ENCODE measurements around the gene PTPRJ.
A peak's percentile ranks its signal among the peaks of the same experiment; 100 is the strongest.

The PTPRJ gene

DNA sequence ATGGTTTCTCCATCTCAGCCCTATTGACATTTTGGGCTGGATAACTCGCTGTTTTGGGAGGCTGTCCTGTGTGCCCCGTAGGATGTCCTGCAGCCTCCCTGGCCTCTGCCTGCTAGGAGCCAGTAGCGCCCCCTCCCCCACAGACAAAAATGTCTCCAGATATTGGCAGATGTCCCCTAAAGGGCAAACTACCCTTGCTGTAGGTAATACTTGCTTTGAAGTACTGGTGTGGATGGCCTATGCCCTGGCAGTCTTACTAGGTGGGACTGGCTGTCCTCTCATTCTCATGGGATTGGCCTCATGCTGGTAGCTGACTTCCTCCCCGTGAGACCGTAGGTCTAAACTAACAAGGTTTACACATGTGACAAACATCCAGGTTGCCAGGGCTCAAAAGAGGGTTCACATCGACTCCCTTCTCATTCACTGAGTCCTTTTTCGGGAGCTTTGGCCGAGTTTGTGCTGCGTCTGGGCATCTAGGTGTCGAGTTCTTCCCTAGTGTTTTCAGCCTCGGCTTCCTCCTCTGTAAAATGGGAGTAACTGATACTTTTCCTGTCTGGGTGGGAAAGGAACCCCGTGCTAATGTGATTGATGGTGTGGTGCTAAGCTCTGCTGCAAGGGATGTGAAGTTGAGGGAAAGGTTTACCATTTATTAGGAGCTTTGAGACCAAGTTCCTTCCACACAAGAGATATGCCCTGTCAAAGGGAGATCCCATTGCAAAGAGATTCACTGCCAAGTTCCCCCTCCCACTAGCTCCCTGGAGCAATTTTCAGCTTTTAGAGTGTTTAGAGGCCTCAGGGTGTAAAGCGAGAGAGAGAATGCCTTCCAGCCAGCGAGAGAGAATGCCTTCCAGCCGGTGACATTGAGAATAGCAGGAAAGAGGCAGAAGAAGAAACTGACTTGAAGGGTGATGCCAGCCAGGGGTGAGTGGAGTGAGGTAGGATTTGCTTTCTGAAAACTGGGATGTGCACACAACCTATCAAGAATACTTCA is 17.0 kb downstream of the PTPRJ start:
- no peak for DNase-seq (ENCODE audit: low read depth)

DNA sequence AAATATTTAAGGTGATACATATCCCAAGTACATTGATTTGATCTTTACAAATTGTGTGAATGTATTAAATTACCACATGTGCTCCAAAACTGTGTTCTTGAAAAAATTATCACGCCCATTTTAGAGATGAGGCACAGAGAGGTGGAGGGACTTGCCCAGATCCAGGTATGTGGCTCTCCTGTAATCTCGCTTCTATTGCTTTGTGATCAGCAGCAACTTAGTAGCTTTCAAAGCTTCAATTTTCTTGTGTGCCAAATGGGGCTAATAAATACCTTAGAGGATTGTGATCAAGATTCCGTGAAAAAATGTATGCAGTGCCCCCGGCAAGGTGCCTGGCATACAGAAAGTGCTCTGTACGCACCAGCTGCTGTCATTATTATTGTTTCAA is 18.0 kb downstream of the PTPRJ start:
- no peak for DNase-seq (ENCODE audit: low read depth)

DNA sequence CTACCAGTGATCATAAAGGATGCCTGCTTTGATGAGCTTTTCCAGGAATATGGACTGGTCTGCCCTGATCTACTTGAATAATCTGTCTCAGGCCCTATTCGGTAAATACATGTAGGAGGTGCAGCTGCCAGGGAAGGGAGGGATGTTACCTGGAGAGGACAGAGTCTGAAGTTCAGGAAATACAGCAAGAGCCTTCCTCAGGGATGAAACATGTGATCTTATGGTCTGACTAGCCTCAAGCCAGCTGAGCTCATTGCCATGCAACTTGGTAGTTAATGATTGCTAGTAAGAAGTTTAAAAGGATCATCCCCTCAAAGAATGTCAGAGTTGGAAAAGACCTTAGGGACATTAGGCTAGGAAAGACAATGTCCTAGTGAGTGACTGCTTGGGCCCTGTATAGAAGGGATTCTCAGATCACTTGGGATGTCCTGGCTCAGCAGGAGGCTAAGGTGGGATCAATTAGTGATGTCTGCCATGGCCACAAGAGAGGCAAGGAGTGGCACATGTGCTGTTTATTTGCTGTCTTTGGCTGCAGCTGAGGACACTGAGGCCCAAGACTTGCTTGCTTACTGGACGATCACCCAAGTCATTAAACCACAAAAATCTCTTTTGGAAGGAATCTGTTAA is 18.5 kb downstream of the PTPRJ start:
- DNase-seq (ENCODE audit: low read depth): no peak

DNA sequence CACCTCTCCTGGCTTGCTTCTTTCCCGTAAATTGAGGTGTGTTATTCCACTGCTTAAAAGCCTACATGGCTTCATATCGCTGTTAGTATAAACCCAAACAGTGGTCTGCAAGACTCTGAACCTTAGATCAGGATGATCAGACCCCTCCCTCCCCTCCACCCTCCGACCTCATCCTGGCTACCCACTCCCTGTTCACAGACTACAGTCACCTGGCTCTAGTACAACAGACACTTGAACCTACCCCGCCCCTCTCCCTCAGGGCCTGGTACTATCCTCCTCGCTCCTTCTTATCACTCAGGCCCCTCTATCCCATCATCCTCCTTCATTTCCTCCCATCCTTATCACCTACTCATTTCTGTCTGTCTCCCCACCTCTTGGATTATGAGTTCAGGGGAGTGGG is 20.1 kb downstream of the PTPRJ start:
- DNase-seq (ENCODE audit: low read depth): no peak

DNA sequence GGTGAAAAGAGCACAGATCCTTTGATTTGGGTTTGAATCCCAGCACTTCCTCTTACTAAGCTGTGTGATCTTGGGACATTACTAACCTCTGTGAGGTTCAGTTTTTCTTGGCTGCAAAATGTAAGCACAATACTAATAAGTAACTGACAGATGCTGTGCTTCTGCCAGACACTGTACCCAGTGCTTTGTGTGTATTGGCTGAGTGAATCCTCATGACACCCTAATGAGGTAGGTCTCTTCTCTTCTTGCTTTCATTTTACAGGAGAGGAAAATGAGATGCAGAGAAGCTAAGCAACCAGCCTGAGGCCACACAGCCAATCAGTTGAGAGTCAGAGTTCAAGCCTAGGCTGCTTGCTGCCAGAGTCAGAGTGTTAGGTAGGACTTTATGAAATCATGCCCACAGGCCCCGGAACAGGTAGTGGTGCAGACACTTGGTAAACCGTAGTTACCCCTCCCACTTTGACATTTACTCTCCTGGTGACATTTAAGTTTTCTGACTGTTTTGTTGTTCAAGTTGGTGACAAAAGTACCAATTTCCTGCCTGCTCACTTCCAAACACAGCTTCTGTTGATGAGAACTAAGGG is 21.2 kb downstream of the PTPRJ start:
- DNase-seq (ENCODE audit: low read depth): peak; percentile 85

DNA sequence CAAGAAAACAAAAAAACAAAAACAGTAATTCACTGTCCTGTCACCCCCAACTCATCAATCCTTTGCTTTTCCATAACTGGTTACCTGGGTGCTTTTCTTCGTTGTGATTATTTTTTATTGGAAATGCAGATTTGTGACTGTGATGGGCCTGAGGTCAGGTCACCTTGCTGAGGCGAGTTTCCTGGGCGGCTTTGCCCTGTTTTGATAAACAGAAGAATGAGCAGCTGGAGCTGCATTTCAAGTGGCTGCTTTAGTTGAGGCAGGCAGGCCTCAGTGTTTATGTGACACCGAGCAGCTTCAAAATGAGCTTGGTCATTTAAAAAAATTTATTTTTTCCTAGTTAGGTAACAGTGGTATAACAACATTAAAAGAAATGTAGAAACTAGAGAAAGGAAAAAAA is 22.2 kb downstream of the PTPRJ start:
- DNase-seq (ENCODE audit: low read depth): no peak

DNA sequence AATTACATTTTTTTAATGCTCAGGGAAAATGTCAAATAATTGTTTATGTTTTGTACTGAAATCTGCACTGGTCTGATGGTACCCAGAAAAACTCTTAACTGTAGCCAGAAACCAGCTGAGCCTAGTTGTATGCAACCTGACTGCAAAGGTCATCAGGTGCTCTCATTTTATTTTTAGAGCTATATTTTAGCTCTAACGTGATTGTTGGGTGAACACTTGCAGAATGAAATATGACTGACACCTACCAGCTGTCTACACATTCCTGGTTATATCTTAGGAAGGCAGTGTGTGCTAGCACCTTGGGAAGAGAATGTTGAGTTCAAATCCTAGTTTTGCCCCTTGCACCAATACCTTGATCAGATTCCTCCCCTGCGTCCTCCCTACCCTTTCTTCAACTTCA is 23.6 kb downstream of the PTPRJ start:
- no peak for DNase-seq (ENCODE audit: low read depth)

DNA sequence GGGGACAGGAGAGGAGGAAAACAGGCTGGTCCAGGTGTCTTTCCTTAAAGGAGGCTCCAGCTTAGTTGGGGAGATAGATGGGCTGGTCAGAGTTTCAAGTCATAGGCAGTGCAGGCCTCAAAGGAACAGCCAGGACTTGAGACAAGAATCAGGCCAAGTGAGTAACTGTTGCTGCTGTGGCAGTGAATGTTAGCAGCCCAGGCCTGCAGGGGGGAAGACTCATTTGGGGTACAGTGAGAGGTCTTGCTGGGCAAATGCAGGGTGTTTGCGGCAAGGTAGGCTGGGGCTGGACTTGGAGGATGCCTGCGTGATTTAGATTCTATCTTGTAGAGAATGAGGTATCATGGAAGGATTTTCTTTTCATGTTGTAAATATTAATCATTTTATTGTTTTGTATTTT is 24.1 kb downstream of the PTPRJ start:
- DNase-seq (ENCODE audit: low read depth): no peak

DNA sequence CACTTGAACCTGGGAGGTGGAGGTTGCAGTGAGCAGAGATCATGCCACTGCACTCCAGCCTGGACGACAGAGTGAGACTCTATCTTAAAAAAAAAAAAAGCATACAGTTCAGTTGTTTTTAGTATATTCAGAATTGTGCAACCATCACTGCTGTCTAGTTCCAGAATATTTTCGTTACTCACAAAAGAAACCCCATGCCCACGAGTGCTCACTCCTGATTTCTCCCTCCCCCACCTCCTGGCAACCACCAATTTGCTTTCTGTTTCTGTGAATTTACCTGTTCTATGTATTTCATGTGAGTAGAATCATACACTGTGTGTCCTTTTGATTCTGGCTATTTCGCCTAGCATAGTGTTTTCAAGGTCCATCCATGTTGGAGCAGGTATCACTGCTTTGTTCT is 24.8 kb downstream of the PTPRJ start:
- DNase-seq (ENCODE audit: low read depth): no peak

DNA sequence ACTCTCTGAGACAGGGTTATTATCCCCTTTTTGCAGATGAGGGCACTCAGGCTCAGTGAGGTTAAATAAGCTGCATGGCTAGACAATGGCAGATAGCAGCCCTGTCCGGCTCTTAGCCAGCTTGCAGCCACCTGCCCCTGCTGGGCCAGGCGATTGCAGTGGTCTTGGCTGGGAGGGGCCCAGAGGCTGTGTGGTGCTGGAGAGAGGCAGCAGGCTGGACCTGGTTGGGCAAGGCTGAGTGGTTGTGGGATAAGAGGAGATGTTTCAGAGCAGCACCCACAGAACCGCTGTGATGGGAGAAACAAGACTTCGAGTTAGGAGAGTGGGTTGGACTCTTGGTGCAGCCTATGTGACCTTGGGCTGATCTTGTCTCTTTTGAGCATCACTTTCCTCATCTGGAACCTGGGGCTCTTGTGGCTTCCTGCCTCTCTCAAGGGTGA is 25.5 kb downstream of the PTPRJ start:
- no peak for DNase-seq (ENCODE audit: low read depth)

DNA sequence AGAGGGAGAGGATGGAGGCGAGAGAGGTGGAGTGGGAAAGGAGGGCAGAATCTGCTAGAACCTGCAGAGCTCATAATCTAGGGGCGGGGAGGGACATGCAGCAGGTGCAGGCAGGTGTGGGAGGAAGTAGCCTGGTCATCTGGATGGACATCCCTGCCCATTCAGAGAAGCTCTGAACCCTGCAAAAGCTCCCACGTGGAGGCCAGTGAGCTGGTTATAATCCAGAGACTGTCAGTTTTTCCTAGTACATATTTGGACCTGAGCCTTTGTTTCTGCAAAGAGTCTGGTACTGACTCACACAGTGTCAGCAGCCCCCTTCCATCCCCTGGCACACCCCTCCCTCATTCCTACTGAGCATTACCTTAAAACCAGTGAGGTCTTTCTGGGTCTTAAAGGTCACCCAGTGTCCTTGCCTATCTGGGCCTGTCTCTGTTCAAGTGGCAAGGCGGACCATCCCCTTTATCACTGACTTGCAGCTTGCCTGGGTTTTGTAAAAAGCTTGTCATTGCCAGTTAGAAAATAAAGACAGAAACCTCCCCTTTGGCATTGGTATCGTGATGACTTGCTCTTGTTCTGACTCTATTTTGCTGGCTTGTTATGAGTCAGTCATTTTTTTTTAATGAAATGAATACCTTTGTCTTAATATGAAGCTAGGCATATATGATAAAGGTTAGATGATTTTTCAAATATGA is 26.1 kb downstream of the PTPRJ start:
- no peak for DNase-seq (ENCODE audit: low read depth)

DNA sequence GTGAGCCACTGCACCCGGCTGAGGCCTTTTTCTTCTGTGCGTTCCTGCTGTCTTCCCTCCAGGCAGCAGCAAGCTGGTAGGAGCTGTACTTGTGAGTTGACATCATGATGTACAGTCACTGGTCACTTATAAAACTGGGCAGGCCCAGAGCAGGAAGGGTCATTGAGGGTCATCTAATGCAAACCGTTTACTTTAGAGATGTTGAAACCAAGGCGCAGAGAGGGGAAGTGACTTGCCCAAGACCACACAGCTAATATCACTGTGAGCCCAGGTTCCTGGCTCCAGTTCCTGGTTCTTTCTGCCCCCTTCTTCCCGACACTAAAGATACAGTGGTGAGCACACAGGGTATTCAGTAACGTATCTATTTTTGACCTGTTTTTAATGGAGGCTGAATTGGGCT is 27.3 kb downstream of the PTPRJ start:
- no peak for DNase-seq (ENCODE audit: low read depth)

DNA sequence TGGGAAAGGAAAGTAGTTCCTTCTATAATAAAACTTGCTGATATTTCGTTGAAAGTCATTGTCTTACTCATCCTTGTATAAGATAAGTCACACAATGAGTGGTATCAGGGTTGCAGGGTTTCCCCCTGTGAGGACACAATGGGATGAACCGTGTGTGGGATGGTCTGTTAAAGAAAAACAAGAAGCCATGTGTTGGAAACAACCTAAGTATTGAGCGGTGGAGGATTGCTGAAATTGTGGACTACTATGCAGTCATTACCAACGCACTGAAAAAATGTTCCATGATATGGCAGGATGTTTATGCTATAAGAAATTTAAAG is 28.6 kb downstream of the PTPRJ start:
- DNase-seq (ENCODE audit: low read depth): no peak

DNA sequence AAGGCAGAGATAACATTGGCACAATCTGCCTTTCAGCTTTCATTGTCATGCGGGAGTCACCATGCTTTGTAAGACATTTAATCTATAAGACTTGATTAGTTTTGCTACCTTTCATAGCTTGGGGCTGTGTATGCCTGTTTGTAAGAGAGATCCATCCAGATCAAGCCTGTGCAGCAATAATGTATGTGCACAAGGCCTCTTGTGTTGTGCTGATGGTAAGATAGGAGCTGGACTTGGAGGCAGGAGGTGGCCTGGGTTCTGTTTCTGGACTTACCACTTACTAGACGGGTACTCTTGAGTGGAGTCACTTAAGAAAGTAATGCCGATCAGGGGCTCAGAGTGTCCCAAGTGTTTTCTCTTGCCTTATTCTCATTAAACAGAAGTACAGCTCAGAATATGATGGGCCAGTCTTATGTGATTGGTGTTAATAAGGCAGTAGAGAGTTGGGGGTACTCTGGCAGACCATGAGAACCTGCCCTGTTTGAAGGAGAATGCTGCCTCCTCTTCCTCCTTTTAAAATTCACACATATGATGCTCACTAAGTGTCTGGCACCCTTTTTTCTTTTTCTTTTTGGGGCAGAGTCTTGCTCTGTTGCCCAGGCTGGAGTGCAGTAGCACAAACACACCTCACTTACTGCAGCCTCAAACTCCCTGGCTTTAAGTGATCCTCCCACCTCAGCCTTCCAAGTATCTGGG is 30.9 kb downstream of the PTPRJ start:
- DNase-seq (ENCODE audit: low read depth): no peak

DNA sequence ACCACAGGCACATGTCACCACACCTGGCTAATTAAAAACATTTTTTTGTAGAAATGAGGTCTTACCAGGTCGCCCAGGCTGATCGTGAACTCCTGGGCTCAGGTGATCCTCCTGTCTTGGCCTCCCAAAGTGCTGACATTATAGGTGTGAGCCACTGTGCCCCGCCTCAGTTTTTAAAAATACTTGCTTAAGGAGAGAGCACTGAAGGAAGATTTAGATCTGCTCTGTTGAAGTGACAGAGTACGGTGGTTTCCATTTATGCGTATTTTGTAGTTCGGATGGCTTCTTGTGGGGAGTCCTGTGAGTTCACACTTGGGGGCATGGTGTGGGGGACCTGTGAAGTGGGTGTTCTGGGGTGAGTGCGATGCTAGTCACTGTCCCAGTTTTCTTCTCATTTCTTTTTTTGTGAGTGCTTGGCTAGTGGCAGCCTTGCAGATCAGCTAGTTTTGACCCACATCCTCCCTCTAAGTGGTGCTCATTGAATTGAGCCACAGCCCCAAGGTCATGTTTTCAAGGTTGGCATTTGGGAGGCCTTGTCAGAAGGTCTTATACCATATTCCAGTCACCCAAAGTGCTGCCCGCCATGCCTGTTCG is 31.5 kb downstream of the PTPRJ start:
- peak; percentile 60 for DNase-seq (ENCODE audit: low read depth)

DNA sequence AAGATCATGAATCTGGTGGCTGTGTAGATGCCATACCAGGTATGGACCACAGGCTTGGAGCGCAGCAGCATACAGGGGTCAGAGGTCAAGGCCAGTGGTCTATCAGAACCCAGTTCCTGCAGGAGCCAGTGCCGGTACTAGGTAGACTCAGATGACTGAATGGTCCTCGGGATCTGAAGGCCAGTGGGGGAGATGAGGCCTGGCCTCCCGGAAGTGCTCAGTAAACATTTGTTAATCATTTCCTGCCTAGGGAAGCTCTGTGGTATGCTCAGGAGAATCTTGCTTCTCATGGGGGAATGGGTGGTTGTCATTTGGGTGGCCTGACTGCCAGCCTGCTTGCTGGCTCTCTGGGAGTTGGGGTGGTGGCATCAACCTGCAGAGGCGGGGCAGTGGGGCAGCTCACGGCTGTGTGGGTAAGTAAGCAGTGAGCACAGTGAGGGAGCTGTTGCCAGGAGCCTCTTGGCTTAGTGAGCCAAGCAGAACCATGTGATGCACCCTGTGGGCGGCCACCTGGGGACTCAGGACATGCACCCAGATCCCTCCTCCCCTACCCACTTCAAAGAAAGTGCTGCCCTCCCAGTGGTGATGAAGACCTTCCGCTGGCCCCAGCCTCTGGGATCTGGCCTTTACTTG is 33.0 kb downstream of the PTPRJ start:
- DNase-seq (ENCODE audit: low read depth): peak; percentile 57

DNA sequence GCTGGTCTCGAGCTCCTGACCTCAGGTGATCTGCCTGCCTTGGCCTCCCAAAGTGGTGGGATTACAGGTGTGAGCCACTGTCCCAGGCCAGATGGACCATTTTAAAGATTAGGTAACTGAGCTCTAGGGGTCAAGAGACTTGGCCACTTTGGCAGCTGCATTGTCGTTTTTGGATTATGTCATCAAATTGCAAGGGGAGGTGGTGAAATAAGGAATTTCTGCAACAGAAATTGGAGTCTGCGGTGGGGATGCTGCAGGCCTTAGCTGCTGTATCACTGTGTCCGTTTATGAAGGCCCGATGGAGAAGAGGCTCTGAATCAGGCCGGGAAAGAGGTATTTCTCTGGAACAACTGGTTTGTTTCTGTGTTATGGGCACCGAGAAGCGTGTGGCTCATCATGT is 34.6 kb downstream of the PTPRJ start:
- DNase-seq (ENCODE audit: low read depth): no peak

DNA sequence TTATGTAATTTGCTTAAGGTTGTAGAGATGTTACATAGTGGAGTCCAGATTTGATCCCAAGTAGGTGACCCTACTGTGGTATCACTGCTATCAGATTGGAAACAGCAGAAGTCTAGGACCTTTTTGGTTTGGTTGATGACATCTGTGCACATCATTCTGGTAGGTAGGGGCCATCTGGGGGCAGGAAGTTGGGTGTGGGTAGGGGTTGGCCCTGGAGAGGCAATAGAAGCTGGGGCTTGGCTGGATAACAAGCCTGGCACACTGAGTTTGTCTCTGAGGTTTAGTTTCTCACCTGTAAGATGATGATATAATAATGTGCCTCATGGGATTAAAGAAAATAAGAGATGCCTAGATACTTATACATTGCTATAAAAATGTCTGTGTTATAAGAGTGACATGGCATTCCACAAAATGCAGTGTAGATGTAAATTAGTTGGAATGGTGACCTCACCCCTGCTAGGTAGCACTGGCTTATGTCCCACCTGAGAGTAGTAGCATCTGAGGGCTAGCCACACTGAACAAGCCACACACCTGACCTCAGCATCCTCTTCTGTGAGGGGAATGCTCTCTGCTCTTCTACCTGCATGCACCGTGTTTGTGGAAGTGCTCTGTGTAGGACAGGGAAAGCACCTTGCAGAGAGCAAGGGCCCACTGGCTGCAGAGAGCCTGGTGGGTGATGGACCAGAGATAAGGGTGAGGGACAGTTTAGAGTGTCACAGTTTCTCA is 36.9 kb downstream of the PTPRJ start:
- DNase-seq (ENCODE audit: low read depth): peak; percentile 39

DNA sequence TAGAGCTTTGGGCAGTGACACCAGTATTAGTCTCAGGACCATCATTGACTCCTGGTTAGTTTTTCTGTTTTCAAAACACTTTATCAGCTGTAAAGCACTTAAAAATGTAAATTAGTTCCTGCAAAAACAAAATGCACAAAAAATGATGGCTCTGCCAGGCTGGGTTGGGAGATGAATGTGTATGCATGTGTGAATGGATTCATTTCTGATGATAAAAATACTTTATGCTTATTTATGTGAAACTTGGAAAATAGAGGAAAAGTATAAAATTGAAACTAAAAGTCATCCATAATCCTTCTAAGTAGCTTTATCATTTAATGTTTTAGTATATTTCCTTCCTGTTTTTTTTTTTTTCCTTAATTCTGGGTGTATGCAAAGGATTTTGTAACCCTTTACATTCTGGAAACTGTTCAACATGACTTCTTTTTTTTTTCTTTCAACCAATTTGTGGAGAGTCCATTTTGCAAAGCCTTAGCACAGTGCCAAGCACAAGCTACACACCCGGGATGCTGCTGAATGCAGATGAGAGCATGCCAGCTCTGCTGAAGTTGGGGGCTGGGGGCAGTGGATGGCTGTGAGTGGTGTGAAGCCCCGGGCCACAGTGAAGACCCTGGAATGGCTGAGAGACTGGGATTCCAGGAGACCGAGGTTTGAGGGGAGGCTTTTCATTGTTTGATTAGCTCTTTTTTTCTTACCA is 37.6 kb downstream of the PTPRJ start:
- no peak for DNase-seq (ENCODE audit: low read depth)

Data from T-helper 22 cell (primary cell).